ENCODE data around the gene IL18RAP. TPM values are rescaled to one million over a fixed set of nuclear protein-coding genes. Genes with fewer than 3 reads are reported as not detected.

Gene IL18RAP
- total and polyA plus RNA-seq, 4 donors, result 1.00 to 34.0 (median 7.5) TPM

- no peak overlapping the region for H3K4me3 ChIP-seq
- H3K27ac ChIP-seq (ENCODE audit: low read depth in 1 of 2, low read length in 1 of 2), result no peak overlapping the region
- no peaks in the 10 kb centered on the region for H3K4me1 ChIP-seq (ENCODE audit: control insufficient read depth in 5 of 5, insufficient read depth in 5 of 5, low read length in 5 of 5)
- H3K9ac ChIP-seq (ENCODE audit: insufficient read depth in 1 of 2, low read length in 2 of 2), result no peak overlapping the region
- TF ChIP-seq CTCF (IDR thresholded peaks at IDR 0.05; ENCODE audit: control extremely low read depth, extremely low read depth), result no peak
- no peaks in the 10 kb centered on the region for H3K36me3 ChIP-seq (ENCODE audit: control insufficient read depth in 4 of 4, insufficient read depth in 4 of 4, low read length in 4 of 4)
- H3K27me3 ChIP-seq (ENCODE audit: control insufficient read depth in 3 of 3, insufficient read depth in 3 of 3, low read length in 2 of 3), result no peaks in the 10 kb centered on the region
- no peak for ATAC-seq (ENCODE audit: insufficient read depth, low FRiP score)
- no peaks in the 10 kb centered on the region for H3K9me3 ChIP-seq (ENCODE audit: control insufficient read depth in 4 of 4, insufficient read depth in 3 of 4, low read length in 3 of 4)
- DNase-seq, result no peak
These were observed 21.5 kb upstream of the IL18RAP start for GRCh38 chr2:102401456-102401855.

- ATAC-seq (ENCODE audit: insufficient read depth, low FRiP score), result no peak
- WGBS, 2 donors, result 88 to 90% methylated on average over 2 of the region's 2 CpGs
- Histone ChIP-seq H3K36me3 (ENCODE audit: control insufficient read depth in 4 of 4, insufficient read depth in 4 of 4, low read length in 4 of 4) (no peaks in the 10 kb centered on the region), H3K27me3 (ENCODE audit: control insufficient read depth in 3 of 3, insufficient read depth in 3 of 3, low read length in 2 of 3) (no peaks in the 10 kb centered on the region), H3K9me3 (ENCODE audit: control insufficient read depth in 4 of 4, insufficient read depth in 3 of 4, low read length in 3 of 4) (no peaks in the 10 kb centered on the region), H3K4me1 (ENCODE audit: control insufficient read depth in 5 of 5, insufficient read depth in 5 of 5, low read length in 5 of 5) (no peaks in the 10 kb centered on the region), H3K4me3 (no peak overlapping the region), H3K27ac (ENCODE audit: low read depth in 1 of 2, low read length in 1 of 2) (no peak overlapping the region), H3K9ac (ENCODE audit: insufficient read depth in 1 of 2, low read length in 2 of 2) (no peak overlapping the region)
- TF ChIP-seq CTCF (IDR thresholded peaks at IDR 0.05; ENCODE audit: control extremely low read depth, extremely low read depth), result no peak
- no peak for DNase-seq
These were observed 21.1 kb upstream of the IL18RAP start for GRCh38 chr2:102401865-102402264.

- Histone ChIP-seq H3K27ac (ENCODE audit: low read depth in 1 of 2, low read length in 1 of 2) (no peak overlapping the region), H3K4me1 (ENCODE audit: control insufficient read depth in 5 of 5, insufficient read depth in 5 of 5, low read length in 5 of 5) (no peaks in the 10 kb centered on the region), H3K9ac (ENCODE audit: insufficient read depth in 1 of 2, low read length in 2 of 2) (no peak overlapping the region), H3K27me3 (ENCODE audit: control insufficient read depth in 3 of 3, insufficient read depth in 3 of 3, low read length in 2 of 3) (no peaks in the 10 kb centered on the region), H3K4me3 (no peak overlapping the region), H3K36me3 (ENCODE audit: control insufficient read depth in 4 of 4, insufficient read depth in 4 of 4, low read length in 4 of 4) (no peaks in the 10 kb centered on the region), H3K9me3 (ENCODE audit: control insufficient read depth in 4 of 4, insufficient read depth in 3 of 4, low read length in 3 of 4) (peaks cover 0 to 5% (median 0%) of the 10 kb centered on the region in 4 donors)
- 94 to 99% methylated on average over 3 of the region's 3 CpGs for WGBS, 2 donors
- DNase-seq (no peak), ATAC-seq (ENCODE audit: insufficient read depth, low FRiP score) (no peak)
- no peak for TF ChIP-seq CTCF (IDR thresholded peaks at IDR 0.05; ENCODE audit: control extremely low read depth, extremely low read depth)
These were observed 12.0 kb upstream of the IL18RAP start for GRCh38 chr2:102410952-102411351.

GRCh38 chr2:102412199-102412598 is 10.8 kb upstream of the IL18RAP start:
- H3K9me3 ChIP-seq (ENCODE audit: control insufficient read depth in 4 of 4, insufficient read depth in 3 of 4, low read length in 3 of 4), result peaks cover 0 to 5% (median 0%) of the 10 kb centered on the region in 4 donors
- ATAC-seq (ENCODE audit: insufficient read depth, low FRiP score) (no peak), DNase-seq (no peak)
- no peaks in the 10 kb centered on the region for H3K36me3 ChIP-seq (ENCODE audit: control insufficient read depth in 4 of 4, insufficient read depth in 4 of 4, low read length in 4 of 4)
- WGBS, 2 donors, result 91 to 92% methylated on average over 3 of the region's 3 CpGs
- no peaks in the 10 kb centered on the region for H3K4me1 ChIP-seq (ENCODE audit: control insufficient read depth in 5 of 5, insufficient read depth in 5 of 5, low read length in 5 of 5)
- H3K27me3 ChIP-seq (ENCODE audit: control insufficient read depth in 3 of 3, insufficient read depth in 3 of 3, low read length in 2 of 3), result no peaks in the 10 kb centered on the region
- H3K27ac ChIP-seq (ENCODE audit: low read depth in 1 of 2, low read length in 1 of 2), result no peak overlapping the region
- no peak overlapping the region for H3K4me3 ChIP-seq
- TF ChIP-seq CTCF (IDR thresholded peaks at IDR 0.05; ENCODE audit: control extremely low read depth, extremely low read depth), result no peak
- H3K9ac ChIP-seq (ENCODE audit: insufficient read depth in 1 of 2, low read length in 2 of 2), result no peak overlapping the region
